ENCODE data around the gene ACTR8.

Gene ACTR8

DNA sequence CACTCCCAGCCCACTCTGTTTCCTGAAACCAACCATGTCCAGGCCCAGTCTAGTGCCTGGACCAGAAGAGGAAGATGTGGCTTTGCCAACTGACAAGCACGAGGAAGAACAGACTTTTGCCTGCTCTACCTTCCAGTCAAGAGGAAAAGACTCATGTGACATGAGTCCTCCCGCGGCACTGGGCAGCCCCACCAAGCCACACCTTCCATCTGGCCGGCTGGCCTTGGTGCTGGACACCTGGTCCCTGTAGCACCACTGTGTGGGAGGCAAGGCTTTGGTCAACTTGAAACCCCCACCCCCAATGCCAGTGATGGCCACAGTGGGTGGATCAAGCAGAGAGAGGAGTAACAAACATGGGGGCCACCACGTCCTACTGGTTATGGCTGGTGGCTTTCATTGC, 48.3 kb downstream of the ACTR8 start:
- DNase-seq = no peak

GRCh38 chr3:53833053-53833645, 48.8 kb downstream of the ACTR8 start:
- DNase-seq = no peak

DNA sequence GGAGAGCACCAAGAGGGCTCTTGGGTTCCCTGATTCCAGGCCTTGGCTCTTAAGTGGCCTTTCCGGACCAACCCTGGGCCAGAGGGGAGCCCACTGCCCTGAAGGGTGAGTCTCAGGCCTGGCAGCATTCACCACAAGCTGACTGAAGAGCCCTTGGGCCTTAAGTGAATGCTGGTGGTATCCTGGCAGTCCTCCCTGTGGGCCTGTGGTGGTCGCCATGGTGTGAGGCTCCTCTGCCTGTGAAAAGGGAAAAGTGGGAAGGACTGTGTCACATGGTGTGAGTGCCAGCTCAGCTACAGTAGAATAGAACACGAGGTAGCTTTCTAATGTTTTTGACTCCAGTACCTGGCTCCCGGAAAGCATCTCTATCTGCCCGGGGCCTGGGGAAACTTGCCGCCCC, 51.0 kb downstream of the ACTR8 start:
- no peak for DNase-seq

DNA sequence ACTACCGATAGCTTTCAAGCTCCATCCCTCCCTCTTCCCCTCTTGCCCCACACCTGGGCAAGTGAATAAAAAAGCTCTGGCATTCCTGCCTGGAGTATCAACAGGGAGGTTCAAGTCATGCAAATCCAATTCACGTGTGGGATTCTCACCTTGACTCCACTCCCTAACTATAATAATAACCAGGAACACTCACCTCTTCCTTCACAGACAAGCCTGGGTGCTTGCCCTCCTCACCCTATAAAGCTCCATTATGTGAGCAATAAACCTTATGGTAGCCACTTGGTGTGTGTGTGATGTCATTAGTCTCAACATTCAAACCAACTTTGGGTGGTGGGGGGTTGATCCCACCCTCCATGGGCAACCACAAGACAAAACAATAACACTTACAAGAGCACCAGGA, 52.3 kb downstream of the ACTR8 start:
- no peak for DNase-seq

DNA sequence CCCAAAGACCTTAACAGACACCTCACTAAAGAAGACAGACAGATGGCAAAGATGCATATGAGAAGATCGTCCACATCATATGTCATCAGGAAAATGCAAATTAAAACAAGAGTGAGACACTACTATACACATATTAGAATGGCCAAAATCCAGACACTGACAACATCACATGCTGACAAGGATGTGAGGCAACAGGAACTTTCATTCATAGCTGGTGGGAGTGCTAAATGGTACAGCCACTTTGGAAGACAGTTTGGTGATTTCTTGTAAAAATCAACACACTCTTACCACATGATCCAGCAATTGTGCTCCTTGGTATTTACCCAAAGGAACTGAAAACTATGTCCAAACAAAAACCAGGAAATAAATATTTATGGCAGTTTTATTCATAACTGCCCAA, 53.4 kb downstream of the ACTR8 start:
- DNase-seq = no peak

GRCh38 chr3:53826048-53826447, 55.9 kb downstream of the ACTR8 start:
- no peak for DNase-seq

- DNase-seq = no peak
These were observed 57.2 kb downstream of the ACTR8 start for GRCh38 chr3:53824795-53825194.

- no peak for DNase-seq
These were observed 57.8 kb downstream of the ACTR8 start for GRCh38 chr3:53823956-53824657.

- no peak for DNase-seq
These were observed 58.7 kb downstream of the ACTR8 start for GRCh38 chr3:53823026-53823955.

- DNase-seq = no peak
These were observed 59.6 kb downstream of the ACTR8 start for GRCh38 chr3:53822331-53822741.

DNA sequence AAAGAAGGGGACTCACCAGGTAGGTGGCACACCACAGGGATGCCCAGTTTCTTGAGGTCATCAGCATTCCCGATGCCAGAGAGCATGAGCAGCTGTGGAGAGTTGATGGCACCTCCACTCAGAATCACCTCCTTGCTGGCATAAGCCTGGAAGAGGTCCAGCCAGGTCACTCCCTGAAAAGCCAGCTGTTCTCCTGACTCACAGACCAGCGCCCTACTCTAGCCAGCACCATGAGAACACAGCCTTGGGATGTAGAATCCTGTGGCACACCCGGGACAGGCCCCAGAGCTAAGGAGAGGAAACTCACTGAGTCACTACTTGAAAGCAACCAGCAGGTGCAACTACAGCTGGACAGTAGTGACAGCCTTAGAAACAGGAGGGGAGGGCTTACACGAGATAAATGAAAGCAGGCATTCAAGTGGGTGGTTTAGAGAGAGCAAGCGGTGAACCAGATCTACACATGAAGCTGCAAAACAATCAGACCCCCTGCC, 60.3 kb downstream of the ACTR8 start:
- DNase-seq = no peak

DNA sequence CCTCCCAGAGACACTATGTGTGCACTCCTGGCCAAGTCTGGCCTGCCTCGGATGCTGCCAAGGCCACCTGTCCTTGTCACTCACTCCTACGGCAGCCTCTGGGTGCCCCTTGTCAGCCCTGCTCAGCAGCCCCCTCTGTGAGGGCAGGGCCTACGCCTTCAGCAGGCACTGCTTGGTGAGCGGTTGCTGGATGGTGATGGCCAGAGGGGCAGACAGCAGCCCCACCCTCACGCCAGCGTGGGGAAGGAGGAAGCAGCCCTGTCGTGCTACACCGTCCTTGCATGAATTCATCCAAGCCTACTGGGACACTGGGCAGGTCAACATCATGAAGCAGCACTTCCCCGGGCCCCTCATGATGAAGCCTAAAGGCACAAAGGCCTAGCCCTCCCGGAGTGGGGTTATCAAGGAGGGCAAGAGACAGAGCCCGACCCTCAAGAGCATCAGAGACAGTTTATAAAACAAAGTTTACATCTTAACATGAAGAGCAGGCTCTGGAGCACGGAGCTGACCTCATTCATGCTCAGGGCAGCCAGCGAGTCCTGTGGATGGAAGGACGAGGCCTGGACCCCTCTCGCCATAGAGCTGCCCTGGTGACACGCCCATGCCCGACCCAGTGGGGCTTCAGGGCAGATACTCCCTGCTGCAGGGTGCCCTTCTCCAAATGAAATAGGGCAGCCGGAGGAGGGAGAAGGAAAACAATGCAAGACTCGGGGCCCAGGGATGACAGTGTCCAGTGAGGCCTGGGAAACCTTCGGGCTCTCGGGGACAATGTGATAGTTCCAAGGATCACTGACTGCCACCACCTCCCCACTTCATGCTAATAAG, 61.0 kb downstream of the ACTR8 start:
- no peak for DNase-seq

- no peak for DNase-seq
These were observed 61.9 kb downstream of the ACTR8 start for GRCh38 chr3:53820084-53820483.

DNA sequence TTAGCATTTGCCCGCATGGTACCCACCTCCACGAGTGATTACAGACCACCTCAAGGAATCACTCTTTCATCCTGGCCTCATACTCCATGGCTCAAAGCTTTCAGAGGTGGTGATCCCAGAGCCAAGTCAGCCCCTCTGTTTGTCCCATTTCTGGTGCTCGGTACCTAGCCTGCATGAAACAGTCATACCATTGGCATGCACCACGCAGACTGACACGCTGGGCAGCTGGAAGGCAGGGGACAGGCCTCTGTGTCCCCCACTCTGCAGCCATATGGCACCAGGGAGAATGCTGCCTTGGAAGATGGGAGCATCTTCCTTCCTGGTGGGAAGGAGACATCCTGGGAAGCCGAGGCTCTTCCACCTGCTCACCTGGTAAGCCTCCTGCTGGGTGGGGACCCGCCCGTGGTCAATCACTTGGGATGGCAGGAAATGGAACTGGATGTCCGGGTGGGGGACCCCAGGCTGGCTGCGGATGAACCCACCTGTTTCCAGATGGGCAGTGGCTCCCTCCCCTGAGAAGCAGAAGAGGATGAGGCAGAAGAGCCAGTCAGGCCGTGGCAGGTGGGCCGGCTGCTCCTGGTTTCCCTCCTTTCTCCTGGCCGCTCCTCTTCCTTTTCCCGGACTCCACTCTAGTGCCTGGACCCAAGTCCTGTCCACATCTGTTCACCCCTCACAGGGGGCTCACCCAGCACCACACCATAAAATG, 62.6 kb downstream of the ACTR8 start:
- DNase-seq = no peak

DNA sequence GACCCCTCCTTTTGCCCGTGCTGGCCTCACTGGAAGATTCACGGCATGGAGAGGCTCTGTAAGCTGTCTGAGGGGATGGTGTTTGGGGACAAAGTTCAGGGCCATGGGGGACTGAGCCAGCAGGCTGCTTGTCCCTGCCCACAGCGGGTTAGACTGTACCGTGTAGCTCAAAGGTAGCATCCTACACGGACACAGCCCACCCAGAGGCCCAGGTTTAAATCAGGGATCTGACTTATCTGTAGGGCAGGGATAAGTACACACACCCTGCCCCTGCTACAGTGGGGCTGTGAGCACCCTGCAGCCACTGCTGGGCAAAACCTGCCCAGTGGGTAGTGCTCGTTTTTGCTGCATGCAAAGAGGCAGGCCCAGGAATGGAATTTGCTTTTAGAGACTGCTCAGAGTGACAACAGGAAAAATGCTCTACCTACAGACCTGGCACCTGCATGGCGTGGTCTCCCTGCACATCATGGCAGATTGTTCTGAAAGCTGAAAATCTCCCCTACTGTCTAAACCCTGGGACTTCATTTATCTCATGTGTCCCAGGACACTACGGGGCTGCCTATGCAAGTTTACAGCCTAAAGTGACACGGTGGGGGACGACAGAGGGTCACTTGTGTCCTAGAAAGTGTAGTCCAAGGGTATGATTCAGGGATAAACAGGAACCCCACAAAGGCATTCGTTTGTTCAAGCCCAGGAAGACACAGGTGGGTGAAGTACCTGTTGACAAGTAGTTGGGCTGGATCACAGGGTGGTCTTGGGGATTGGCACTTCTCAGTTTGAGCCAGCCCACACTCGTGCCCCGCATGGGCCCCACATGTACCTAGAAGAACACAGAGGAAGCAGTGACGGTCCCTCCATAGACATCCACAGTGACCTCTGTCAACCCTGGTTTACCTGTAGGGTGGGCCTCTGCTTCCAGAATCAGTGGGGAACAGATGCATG, 63.5 kb downstream of the ACTR8 start:
- no peak for DNase-seq

- DNase-seq = no peak
These were observed 64.1 kb downstream of the ACTR8 start for GRCh38 chr3:53817809-53818208.

GRCh38 chr3:53817211-53817610, 64.7 kb downstream of the ACTR8 start:
- no peak for DNase-seq
